GM19023 (cell line): Measurements from ENCODE around the gene ATP6V0A4.

Source experiments
- ATAC-seq: cut with Tn5 transposase; IDR thresholded peaks from one replicate; pipeline ENCODE4 v1.9.1; 2021; ENCODE audit warnings: mild to moderate bottlenecking, moderate library complexity; ENCODE audit not compliant: unreplicated experiment

Gene ATP6V0A4

DNA sequence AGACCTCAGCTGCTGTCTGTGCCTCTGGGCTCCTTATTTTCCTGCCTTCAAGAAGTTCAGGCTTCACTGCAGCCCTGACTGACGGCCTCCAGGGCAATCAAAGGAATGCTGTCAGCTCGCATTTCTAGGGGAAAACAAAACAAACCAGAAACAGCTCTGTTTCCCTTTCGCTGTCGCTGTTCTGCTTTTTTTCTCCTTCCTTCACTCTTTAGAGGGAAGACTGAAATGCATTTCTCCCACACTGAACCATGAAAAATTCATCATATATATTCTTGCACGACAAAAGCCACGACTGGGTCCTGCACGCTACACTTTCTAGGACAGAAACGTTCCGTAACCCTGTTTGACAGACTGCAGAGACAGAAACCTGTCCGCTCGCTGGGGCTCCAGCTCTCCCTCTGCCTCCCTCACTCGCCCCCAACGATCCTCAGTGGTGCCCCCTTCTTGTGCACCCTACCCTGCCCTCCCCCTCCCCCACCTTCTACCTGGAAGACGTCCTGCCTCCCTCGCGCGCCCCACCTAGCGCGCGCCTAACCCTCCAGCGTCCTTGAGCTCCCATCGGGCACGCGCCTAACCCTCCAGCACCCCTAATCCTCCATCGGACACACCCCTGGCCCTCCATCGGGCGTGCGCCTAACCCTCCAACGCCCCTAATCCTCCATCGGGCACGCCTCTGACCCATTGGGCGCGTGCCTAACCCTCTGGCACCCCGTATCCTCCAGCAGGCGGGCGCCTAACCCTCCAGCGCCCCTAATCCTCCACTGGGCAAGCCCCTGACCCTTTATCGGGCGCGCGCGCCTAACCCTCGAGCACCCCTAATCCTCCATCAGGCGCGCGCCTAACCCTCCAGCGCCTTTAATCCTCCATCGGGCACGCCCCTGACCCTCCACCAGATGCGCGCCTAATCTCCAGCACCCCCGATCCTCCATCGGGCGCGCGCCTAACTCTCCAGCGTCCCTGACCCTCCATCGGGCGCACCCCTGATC lies 134.0 kb downstream of the ATP6V0A4 start:
- no peak for ATAC-seq

DNA sequence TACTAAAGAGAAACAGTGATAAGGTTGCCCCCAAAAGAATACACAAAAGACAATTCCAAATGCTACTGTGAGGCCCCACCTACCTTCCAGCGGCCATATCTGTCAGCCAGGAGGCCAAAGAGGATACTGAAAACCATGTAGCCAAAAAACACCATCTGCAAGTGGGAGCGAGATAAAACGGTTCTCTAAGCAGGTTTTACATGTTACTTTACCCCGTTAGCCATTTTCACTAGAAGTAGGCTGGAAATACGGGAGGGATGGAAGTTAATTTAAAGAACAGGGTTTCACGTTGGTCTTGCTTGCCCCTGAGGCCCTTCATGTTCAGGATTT lies 135.0 kb downstream of the ATP6V0A4 start:
- no peak for ATAC-seq

DNA sequence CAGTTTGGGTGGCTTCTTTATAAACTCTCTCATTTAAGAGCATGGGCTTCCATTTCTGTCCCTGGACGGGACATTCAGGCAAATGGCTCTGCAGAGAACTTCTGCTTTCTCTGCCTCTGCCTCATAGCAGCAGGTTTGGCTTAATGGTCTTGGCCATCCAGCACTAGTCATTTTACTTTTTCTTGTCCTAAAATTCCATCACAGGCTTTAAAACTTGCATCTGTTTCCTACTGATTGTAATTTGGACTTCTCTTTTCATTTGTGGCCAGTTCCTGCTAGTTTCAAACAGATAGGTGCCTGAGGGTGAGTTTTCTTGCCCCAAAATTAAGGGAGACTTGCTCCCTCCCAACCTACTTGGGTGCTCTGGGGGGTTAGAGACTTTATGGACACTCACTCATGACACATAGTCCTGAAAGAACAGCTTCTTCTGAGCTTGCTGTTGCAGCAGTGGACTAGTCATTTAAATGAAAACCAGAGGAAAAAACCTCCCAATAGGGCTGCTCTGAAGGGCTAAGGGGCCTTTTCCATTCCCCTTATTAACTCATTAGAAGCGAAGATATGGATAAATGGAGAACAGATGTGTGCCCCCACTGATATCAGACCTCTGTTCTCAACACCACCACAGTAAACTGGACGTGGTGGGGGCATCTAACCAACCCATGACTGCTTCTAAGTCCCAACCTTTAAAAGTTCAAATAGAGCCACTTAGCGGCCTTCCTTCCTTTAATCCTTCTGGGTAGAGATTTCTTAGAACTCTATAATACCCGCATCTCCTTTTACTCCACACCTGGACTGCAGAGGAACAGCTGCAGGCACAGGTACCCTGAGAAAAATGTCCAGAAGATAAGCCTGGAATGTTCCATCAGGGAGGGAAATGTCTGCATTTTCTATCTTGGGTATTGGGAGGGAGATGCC lies 135.7 kb downstream of the ATP6V0A4 start:
- no peak for ATAC-seq

DNA sequence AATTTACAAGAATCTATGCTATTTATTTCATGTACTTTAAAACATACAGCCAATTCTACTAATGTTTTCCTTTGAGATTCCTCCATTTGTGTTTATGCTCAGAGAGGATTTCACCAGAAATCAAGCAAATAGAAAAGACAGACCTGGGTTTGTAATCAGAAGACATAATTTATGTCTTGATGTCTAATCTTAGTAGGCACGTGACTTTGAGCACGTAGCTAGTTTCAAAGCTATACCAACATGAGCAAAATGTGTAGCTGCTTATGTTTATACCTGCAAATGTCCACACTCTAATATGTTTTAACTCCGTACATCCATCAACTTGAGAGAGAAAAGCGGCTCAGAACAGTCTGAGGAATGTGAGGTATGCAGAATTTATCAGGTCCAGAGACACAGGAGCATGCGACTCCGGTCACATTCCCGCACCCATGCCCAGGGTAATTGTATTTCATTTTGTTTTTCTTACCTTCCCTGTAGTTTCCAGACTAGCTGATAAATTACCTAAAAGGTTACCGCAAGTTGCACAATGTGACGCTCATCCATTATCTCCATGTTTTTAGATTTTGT lies 136.8 kb downstream of the ATP6V0A4 start:
- ATAC-seq = no peak

DNA sequence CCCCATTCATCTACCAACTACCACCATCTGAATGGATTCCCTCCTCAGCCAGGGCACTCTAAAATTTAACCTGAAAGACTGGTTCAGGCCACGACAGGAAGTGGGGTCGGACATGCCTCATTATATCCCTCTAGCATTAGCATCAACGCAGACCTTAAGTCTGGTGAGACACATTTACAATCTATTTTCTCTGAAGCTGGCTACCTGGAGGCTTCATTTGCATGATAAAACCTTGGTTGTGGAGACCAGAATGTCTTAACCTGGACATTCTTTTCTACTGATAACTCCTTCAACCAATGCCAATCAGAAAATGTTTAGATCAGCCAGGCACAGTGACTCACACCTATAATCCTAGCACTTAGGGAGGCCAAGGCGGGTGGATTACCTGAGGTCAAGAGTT lies 139.1 kb downstream of the ATP6V0A4 start:
- no peak for ATAC-seq

DNA sequence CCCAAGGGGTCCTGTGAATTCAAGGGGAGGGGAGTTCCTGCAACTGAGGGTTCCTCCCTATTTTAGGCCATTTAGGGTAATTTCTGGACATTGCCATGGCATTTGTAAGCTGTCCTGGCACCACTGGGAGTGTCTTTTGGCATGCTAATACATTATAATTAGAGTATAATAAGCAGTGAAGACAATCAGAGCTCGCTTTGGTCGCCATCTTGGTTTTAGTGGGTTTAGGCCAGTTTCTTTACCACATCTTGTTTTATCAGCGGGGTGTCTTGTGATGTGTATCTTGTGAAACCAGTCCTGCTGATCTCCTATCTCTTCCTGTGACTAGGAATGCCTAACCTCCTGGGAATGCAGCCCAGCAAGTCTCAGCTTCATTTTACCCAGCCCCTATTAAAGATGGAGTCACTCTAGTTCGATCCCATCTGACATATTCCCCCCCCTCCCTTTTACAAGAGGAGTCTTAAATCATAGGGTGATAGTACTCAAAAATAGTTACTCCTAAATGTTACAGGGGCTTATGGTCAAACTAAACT lies 140.1 kb downstream of the ATP6V0A4 start:
- ATAC-seq = no peak

DNA sequence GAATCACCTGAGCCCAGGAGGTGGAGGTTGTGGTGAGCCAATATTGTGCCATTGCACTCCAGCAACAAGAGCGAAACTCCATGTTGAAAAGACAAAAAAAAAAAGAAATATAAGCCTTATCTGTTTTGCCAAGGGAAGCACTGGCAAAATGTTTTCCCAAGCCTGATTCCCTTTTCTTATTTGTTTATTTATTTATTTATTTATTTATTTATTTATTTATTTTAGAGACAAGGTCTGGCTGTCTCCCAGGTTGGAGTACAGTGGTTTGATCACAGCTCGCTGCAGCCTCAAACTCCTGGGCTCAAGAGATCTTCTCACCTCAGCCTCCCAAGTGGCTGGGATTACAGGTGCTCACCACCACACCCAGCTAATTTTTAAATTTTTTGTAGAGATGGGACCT lies 141.0 kb downstream of the ATP6V0A4 start:
- ATAC-seq = no peak
